Neural cell (in vitro differentiated cells): ENCODE results near the gene SLX4IP. TPM values are rescaled to one million over a fixed set of nuclear protein-coding genes. Genes with fewer than 3 reads are reported as not detected.

Experiments used
- H2AFZ ChIP-seq: fragments of 200-600, 300-800 bp; sonication (generic), shearing (Covaris generic); 2 replicates; pipeline ENCODE4 v1.6.0; 2014; ENCODE audit warnings: low read depth, mild to moderate bottlenecking, antibody characterized with exemption, low read length, moderate library complexity
- H3F3A ChIP-seq: fragments of 200-600 bp; shearing (Covaris generic); 2 replicates; pipeline ENCODE4 v1.6.1; 2016; ENCODE audit warnings: mild to moderate bottlenecking, moderate library complexity, mixed read lengths, antibody characterized with exemption, low read length; ENCODE audit not compliant: insufficient read depth, poor library complexity, severe bottlenecking
- H3K27ac ChIP-seq: fragments of 200-600, 300-800 bp; sonication (generic), shearing (Covaris generic); 2 replicates; pipeline ENCODE4 v1.5.1; 2014; ENCODE audit warnings: mild to moderate bottlenecking, low read length, moderate library complexity
- H3K27me3 ChIP-seq: fragments of 300-800, 200-600 bp; sonication (generic), shearing (Covaris generic); 2 replicates; pipeline ENCODE4 v1.6.0; 2014; ENCODE audit warnings: mild to moderate bottlenecking, low read depth, low read length, moderate library complexity; ENCODE audit not compliant: insufficient read depth
- H3K36me3 ChIP-seq: fragments of 300-800, 200-600 bp; sonication (generic), shearing (Covaris generic); 2 replicates; pipeline ENCODE4 v1.5.1; 2014; ENCODE audit warnings: mild to moderate bottlenecking, antibody characterized with exemption, low read length, moderate library complexity; ENCODE audit not compliant: insufficient read depth
- H3K4me2 ChIP-seq: fragments of 300-800, 200-600 bp; sonication (generic), shearing (Covaris generic); 2 replicates; pipeline ENCODE4 v1.6.0; 2014; ENCODE audit warnings: mild to moderate bottlenecking, low read length
- H3K4me3 ChIP-seq: fragments of 300-800, 200-600 bp; sonication (generic), shearing (Covaris generic); 2 replicates; pipeline ENCODE4 v1.5.1; 2014; ENCODE audit warnings: mild to moderate bottlenecking, low read length, moderate library complexity
- H3K79me2 ChIP-seq: fragments of 200-600 bp; shearing (Covaris generic); replicated peaks from 2 replicates; pipeline ENCODE4 v1.6.0; 2014; ENCODE audit warnings: mild to moderate bottlenecking, low read length, moderate library complexity; ENCODE audit not compliant: insufficient read depth
- H3K9ac ChIP-seq: fragments of 300-800, 200-600 bp; sonication (generic), shearing (Covaris generic); 2 replicates; pipeline ENCODE4 v1.6.1; 2016; ENCODE audit warnings: mild to moderate bottlenecking, low read length, mixed read lengths
- H3K9me2 ChIP-seq: fragments of 200-600 bp; shearing (Covaris generic); 2 replicates; pipeline ENCODE4 v1.6.1; 2016; ENCODE audit warnings: mild to moderate bottlenecking, low read length, mixed read lengths; ENCODE audit not compliant: insufficient read depth
- H3K9me3 ChIP-seq: fragments of 200-600, 300-800 bp; sonication (generic), shearing (Covaris generic); 2 replicates; pipeline ENCODE4 v1.6.1; 2016; ENCODE audit warnings: mild to moderate bottlenecking, mixed run types, low read length, moderate library complexity, mixed read lengths
- H4K20me1 ChIP-seq: fragments of 200-600 bp; shearing (Covaris generic); 2 replicates; pipeline ENCODE4 v1.6.1; 2016; ENCODE audit warnings: mild to moderate bottlenecking, mixed run types; ENCODE audit not compliant: insufficient read depth
- EP300 ChIP-seq: fragments of 450-650 bp; conservative IDR thresholded peaks from 2 replicates; pipeline ENCODE4 v1.6.1; 2014; ENCODE audit warnings: antibody characterized with exemption, mild to moderate bottlenecking, moderate library complexity; ENCODE audit not compliant: poor library complexity, severe bottlenecking
- EZH2 ChIP-seq: fragments of 200-600, 300-800 bp; shearing (Covaris generic), sonication (generic); IDR thresholded peaks from 2 replicates; pipeline ENCODE4 v1.6.1; 2014; ENCODE audit warnings: antibody characterized with exemption, low read length, borderline replicate concordance, mild to moderate bottlenecking; ENCODE audit not compliant: insufficient read depth, poor library complexity, severe bottlenecking
- MXI1 ChIP-seq: fragments of 450-650 bp; conservative IDR thresholded peaks from 2 replicates; pipeline ENCODE4 v1.6.1; 2014; ENCODE audit warnings: antibody characterized with exemption, mild to moderate bottlenecking; ENCODE audit not compliant: poor library complexity, severe bottlenecking
- POLR2AphosphoS5 ChIP-seq: IDR thresholded peaks from 2 replicates; pipeline ENCODE4 v1.6.1; 2012
- RAD21 ChIP-seq: fragments of 450-650 bp; conservative IDR thresholded peaks from 2 replicates; pipeline ENCODE4 v1.6.1; 2014; ENCODE audit warnings: antibody characterized with exemption, mild to moderate bottlenecking, moderate library complexity
- SMC3 ChIP-seq: fragments of 450-650 bp; conservative IDR thresholded peaks from 2 replicates; pipeline ENCODE4 v1.6.1; 2014; ENCODE audit warnings: antibody characterized with exemption, mild to moderate bottlenecking, moderate library complexity; ENCODE audit not compliant: poor library complexity
- TAF1 ChIP-seq: IDR thresholded peaks from 2 replicates; pipeline ENCODE4 v1.6.1; 2012; ENCODE audit warnings: low read depth
- polyA plus RNA-seq: library from polyadenylated mRNA; depleted of rRNA; stranded (reverse); fragments of >200 nt; gene quantifications from 2 replicates; pipeline ENCODE4 v1.2.3, GENCODE V29; 2014
- TF ChIP-seq, protein P1 (sequence below): IDR thresholded peaks from 2 replicates; pipeline ENCODE4 v1.6.1; 2012; ENCODE audit warnings: borderline replicate concordance
- TF ChIP-seq, protein P2 (sequence below): fragments of 450-650 bp; IDR thresholded peaks from 2 replicates; pipeline ENCODE4 v1.5.1; 2014; ENCODE audit warnings: antibody characterized with exemption, mild to moderate bottlenecking, moderate library complexity; ENCODE audit not compliant: poor library complexity, severe bottlenecking

Gene SLX4IP
- polyA plus RNA-seq, 1 donor from 2014 or later: 6.4 TPM

DNA sequence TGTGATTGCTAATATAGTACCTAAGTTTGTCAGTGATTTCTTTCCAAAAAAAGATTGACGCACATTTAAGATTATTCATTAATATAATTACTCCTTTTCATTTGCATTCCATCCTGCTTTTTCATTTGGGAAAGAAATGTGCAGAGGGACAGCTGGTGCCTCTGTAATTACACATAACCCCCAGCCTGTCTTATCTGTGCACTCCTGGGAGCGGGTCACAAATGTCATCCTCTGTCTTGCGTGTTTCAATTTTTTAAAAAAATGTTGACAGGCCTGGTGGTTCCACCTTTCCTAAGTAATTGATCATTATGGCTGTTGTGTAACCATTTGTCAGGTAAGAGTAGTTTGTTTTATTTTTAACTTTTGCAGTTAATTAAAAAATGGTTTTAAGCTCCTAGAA is 92.7 kb downstream of the SLX4IP start:
- Histone ChIP-seq H3K9ac (no peak overlapping the region), H3F3A (no peaks in the 10 kb centered on the region), H4K20me1 (no peaks in the 10 kb centered on the region), H3K27me3 (no peaks in the 10 kb centered on the region), H3K9me3 (no peaks in the 10 kb centered on the region), H3K9me2 (no peaks in the 10 kb centered on the region), H3K27ac (no peak overlapping the region), H3K36me3 (no peaks in the 10 kb centered on the region), H3K79me2 (no peaks in the 10 kb centered on the region), H3K4me3 (no peak overlapping the region), H2AFZ (no peak overlapping the region), H3K4me2 (no peak overlapping the region)
- TF ChIP-seq TAF1 (no peak), POLR2AphosphoS5 (no peak), RAD21 (no peak), EZH2 (no peak), SMC3 (no peak), EP300 (no peak), MXI1 (no peak)
- TF ChIP-seq, protein P1, sequence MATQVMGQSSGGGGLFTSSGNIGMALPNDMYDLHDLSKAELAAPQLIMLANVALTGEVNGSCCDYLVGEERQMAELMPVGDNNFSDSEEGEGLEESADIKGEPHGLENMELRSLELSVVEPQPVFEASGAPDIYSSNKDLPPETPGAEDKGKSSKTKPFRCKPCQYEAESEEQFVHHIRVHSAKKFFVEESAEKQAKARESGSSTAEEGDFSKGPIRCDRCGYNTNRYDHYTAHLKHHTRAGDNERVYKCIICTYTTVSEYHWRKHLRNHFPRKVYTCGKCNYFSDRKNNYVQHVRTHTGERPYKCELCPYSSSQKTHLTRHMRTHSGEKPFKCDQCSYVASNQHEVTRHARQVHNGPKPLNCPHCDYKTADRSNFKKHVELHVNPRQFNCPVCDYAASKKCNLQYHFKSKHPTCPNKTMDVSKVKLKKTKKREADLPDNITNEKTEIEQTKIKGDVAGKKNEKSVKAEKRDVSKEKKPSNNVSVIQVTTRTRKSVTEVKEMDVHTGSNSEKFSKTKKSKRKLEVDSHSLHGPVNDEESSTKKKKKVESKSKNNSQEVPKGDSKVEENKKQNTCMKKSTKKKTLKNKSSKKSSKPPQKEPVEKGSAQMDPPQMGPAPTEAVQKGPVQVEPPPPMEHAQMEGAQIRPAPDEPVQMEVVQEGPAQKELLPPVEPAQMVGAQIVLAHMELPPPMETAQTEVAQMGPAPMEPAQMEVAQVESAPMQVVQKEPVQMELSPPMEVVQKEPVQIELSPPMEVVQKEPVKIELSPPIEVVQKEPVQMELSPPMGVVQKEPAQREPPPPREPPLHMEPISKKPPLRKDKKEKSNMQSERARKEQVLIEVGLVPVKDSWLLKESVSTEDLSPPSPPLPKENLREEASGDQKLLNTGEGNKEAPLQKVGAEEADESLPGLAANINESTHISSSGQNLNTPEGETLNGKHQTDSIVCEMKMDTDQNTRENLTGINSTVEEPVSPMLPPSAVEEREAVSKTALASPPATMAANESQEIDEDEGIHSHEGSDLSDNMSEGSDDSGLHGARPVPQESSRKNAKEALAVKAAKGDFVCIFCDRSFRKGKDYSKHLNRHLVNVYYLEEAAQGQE: no peak
- TF ChIP-seq, protein P2, sequence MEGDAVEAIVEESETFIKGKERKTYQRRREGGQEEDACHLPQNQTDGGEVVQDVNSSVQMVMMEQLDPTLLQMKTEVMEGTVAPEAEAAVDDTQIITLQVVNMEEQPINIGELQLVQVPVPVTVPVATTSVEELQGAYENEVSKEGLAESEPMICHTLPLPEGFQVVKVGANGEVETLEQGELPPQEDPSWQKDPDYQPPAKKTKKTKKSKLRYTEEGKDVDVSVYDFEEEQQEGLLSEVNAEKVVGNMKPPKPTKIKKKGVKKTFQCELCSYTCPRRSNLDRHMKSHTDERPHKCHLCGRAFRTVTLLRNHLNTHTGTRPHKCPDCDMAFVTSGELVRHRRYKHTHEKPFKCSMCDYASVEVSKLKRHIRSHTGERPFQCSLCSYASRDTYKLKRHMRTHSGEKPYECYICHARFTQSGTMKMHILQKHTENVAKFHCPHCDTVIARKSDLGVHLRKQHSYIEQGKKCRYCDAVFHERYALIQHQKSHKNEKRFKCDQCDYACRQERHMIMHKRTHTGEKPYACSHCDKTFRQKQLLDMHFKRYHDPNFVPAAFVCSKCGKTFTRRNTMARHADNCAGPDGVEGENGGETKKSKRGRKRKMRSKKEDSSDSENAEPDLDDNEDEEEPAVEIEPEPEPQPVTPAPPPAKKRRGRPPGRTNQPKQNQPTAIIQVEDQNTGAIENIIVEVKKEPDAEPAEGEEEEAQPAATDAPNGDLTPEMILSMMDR: no peak

DNA sequence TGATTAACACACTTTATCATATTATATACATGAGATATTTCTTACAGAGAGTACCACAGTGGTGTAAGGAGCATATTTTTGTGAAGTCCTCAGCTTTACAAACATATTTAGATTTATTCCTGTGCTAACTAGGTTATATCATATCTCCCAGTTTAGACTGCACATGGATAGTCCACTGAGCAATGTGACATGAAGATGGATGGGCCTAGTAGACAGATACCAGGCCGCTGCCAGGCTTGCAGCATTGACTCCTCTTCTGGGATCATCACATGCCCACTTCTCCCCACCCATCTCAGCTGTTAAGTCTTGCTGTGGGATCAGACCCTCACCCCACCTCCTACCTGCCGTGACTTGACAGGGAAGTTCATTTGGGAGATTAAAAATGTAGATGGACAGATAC is 95.8 kb downstream of the SLX4IP start:
- Histone ChIP-seq H2AFZ (no peak overlapping the region), H3K9ac (no peak overlapping the region), H3K9me3 (no peaks in the 10 kb centered on the region), H3K27me3 (no peaks in the 10 kb centered on the region), H4K20me1 (no peaks in the 10 kb centered on the region), H3K9me2 (no peaks in the 10 kb centered on the region), H3K27ac (no peak overlapping the region), H3K36me3 (no peaks in the 10 kb centered on the region), H3K79me2 (no peaks in the 10 kb centered on the region), H3K4me3 (no peak overlapping the region), H3K4me2 (no peak overlapping the region), H3F3A (no peaks in the 10 kb centered on the region)
- TF ChIP-seq RAD21 (no peak), EZH2 (no peak), TAF1 (no peak), EP300 (no peak), SMC3 (no peak), POLR2AphosphoS5 (no peak), MXI1 (no peak)
- TF ChIP-seq, protein P2: no peak
- TF ChIP-seq, protein P1: no peak
